22Rv1 (cell line): Measurements from ENCODE around the gene XG.
"Not testable (repeated sequence)": the region's sequence is repeated elsewhere in the genome, so short reads cannot be mapped to it uniquely, and the experiment has no call there.

Source experiments
- H3K27ac ChIP-seq: fragments of 450-650 bp; 2 replicates; pipeline ENCODE4 v1.5.1; 2017
- CTCF ChIP-seq: fragments of 450-650 bp; IDR thresholded peaks from 2 replicates; pipeline ENCODE4 v1.5.1; 2017; ENCODE audit warnings: mild to moderate bottlenecking
- ZFX ChIP-seq: fragments of 450-650 bp; IDR thresholded peaks from 2 replicates; pipeline ENCODE4 v1.6.1; 2017; ENCODE audit warnings: antibody characterized with exemption, borderline replicate concordance

Gene XG

GRCh38 chrX:2735270-2735669 lies 16.6 kb upstream of the XG start:
- TF ChIP-seq ZFX (no peak), CTCF (no peak)
- no peak overlapping the region for H3K27ac ChIP-seq

GRCh38 chrX:2740672-2741071 lies 11.2 kb upstream of the XG start:
- no peak overlapping the region for H3K27ac ChIP-seq
- TF ChIP-seq ZFX (no peak), CTCF (no peak)

GRCh38 chrX:2741386-2741785 lies 10.5 kb upstream of the XG start:
- no peak for TF ChIP-seq ZFX
- TF ChIP-seq CTCF: no peak
- no peak overlapping the region for H3K27ac ChIP-seq

GRCh38 chrX:2746250-2746649 lies 5.6 kb upstream of the XG start:
- H3K27ac ChIP-seq: not testable (repeated sequence)

- TF ChIP-seq CTCF (no peak), ZFX (no peak)
- no peak overlapping the region for H3K27ac ChIP-seq
Measured at GRCh38 chrX:2748171-2748814, 3.5 kb upstream of the XG start.

- no peak for TF ChIP-seq ZFX
- no peak for TF ChIP-seq CTCF
- H3K27ac ChIP-seq: no peak overlapping the region
Measured at GRCh38 chrX:2748815-2749188, 3.0 kb upstream of the XG start.

GRCh38 chrX:2751291-2751690 lies 549 bp upstream of the XG start:
- no peak overlapping the region for H3K27ac ChIP-seq

GRCh38 chrX:2752441-2752840 lies 601 bp downstream of the XG start:
- not testable (repeated sequence) for H3K27ac ChIP-seq

More at GRCh38 chrX:2751291-2751690, 549 bp upstream of the XG start:
- TF ChIP-seq ZFX (no peak), CTCF (no peak)

- H3K27ac ChIP-seq: not testable (repeated sequence)
Measured at GRCh38 chrX:2755163-2755715, 3.4 kb downstream of the XG start.
